Mucosa of rectum (tissue), 2 donors: ENCODE results near the gene ENOX2.

Experiments
- H3K27ac ChIP-seq, 2 donors: one replicate each; pipeline ENCODE4 v1.7.0; 2013; ENCODE audit warnings: inconsistent platforms in 2 of 2, low read depth in 2 of 2, low read length in 2 of 2
- H3K27me3 ChIP-seq, 2 donors: one replicate each; pipeline ENCODE4 v1.7.0; 2013; ENCODE audit warnings: low read length in 2 of 2; ENCODE audit not compliant: control insufficient read depth in 2 of 2, insufficient read depth in 2 of 2
- H3K36me3 ChIP-seq, 2 donors: one replicate each; pipeline ENCODE4 v1.7.0; 2013; ENCODE audit warnings: low read length in 2 of 2; ENCODE audit not compliant: control insufficient read depth in 2 of 2, insufficient read depth in 2 of 2
- H3K4me1 ChIP-seq, 2 donors: one replicate each; pipeline ENCODE4 v1.7.0; 2013; ENCODE audit warnings: low read length in 2 of 2, mild to moderate bottlenecking in 1 of 2; ENCODE audit not compliant: control insufficient read depth in 2 of 2, insufficient read depth in 2 of 2
- H3K4me3 ChIP-seq, 2 donors: one replicate each; pipeline ENCODE4 v1.7.0; 2013; ENCODE audit warnings: low read length in 2 of 2
- H3K9ac ChIP-seq, 2 donors: one replicate each; pipeline ENCODE4 v1.7.0; 2013; ENCODE audit warnings: low read length in 2 of 2, low read depth in 1 of 2, mild to moderate bottlenecking in 1 of 2
- H3K9me3 ChIP-seq, 2 donors: one replicate each; pipeline ENCODE4 v1.7.0; 2013; ENCODE audit warnings: low read length in 2 of 2; ENCODE audit not compliant: control insufficient read depth in 2 of 2
- donor health status: healthy.
- donor health status: Normal muscosa, but diverticular disease.

The ENOX2 gene

DNA sequence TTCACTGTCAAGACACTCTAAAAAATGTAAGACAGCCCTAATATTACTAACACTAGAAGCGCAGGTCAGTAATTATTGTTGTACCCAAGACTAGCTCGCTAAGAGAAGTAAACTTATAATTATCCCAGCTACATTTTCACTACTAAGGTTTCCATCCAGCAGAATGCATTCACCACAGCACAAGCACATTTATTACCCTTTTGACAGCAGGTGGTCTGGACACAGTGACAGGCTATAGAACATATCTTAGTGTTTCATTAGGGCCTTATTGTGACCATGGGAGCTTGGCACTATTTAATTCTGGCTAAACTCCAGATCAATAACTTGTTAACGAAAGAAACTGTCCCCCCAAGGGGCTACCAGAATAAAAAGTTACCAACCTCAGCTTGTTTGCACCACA lies 237.7 kb downstream of the ENOX2 start:
- no peak overlapping the region for H3K27ac ChIP-seq
- peaks cover 7 to 11% of the 10 kb centered on the region in 2 donors for H3K36me3 ChIP-seq
- H3K27me3 ChIP-seq, result no peaks in the 10 kb centered on the region
- no peak overlapping the region for H3K9ac ChIP-seq
- H3K4me1 ChIP-seq, result no peaks in the 10 kb centered on the region
- H3K9me3 ChIP-seq, result no peaks in the 10 kb centered on the region
- H3K4me3 ChIP-seq, result no peak overlapping the region

DNA sequence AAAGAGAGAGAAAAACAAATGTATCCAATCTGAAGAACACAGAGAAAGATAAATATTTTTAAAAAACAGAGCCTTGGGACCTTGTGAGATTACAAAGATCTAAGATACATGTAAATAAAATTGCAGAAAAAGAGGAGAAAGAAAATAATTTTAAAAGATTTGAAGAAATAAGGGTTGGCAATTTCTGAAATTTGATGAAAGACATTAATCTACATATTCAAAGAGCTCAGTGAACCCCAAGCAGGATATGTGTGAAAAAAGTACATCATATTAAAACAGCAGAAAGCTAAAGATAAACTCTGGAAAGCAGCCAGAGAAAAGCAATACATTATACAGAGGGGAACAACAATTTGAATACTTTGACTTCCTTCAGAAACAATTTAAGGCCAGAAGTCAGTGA lies 244.7 kb downstream of the ENOX2 start:
- H3K9me3 ChIP-seq, result no peaks in the 10 kb centered on the region
- no peak overlapping the region for H3K27ac ChIP-seq
- no peak overlapping the region for H3K9ac ChIP-seq
- peaks cover 0 to 7% of the 10 kb centered on the region in 2 donors for H3K36me3 ChIP-seq
- H3K4me1 ChIP-seq, result no peaks in the 10 kb centered on the region
- no peak overlapping the region for H3K4me3 ChIP-seq
- no peaks in the 10 kb centered on the region for H3K27me3 ChIP-seq

- Histone ChIP-seq H3K27me3 (no peaks in the 10 kb centered on the region), H3K9me3 (no peaks in the 10 kb centered on the region), H3K9ac (no peak overlapping the region), H3K27ac (no peak overlapping the region), H3K36me3 (peaks cover 0 to 7% of the 10 kb centered on the region in 2 donors), H3K4me3 (no peak overlapping the region), H3K4me1 (no peaks in the 10 kb centered on the region)
Observed at GRCh38 chrX:130654409-130654950, 248.5 kb downstream of the ENOX2 start.

DNA sequence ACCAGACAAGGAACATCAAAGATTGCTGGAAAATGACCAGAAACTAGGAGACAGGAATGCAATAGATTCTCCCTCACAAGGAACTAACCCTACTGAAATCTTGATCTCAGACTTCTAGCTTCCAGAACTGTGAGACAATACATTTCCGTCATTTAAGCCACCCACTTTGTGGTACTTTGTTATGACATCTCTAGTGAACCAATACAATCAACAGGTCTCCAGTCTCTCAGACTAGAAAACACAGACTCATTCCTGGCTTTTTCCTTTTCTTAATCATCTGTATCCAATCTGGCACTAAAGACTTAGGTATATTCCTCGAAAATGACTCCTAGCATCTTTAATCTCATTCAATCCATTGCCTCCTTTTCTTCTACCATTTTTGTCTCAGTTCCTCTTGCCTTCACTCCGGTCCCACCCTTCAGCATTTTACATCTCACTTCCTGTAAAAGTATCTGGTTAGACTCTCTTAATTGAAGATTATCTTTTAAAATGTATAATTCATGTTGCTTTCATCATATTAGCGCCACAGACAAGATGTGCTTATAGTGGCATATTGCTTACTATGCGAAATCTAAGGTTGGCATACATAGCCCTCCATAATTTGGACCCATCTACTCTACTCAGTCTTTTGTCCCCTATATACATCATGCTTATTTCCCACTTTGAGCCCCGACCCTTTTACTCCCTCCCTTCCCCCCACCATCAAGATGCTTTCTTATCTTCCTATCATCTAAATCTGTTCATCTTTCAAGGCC lies 250.0 kb downstream of the ENOX2 start:
- no peaks in the 10 kb centered on the region for H3K27me3 ChIP-seq
- no peak overlapping the region for H3K4me3 ChIP-seq
- H3K27ac ChIP-seq, result no peak overlapping the region
- no peaks in the 10 kb centered on the region for H3K4me1 ChIP-seq
- H3K9ac ChIP-seq, result no peak overlapping the region
- H3K36me3 ChIP-seq, result peaks cover 0 to 7% of the 10 kb centered on the region in 2 donors
- no peaks in the 10 kb centered on the region for H3K9me3 ChIP-seq

DNA sequence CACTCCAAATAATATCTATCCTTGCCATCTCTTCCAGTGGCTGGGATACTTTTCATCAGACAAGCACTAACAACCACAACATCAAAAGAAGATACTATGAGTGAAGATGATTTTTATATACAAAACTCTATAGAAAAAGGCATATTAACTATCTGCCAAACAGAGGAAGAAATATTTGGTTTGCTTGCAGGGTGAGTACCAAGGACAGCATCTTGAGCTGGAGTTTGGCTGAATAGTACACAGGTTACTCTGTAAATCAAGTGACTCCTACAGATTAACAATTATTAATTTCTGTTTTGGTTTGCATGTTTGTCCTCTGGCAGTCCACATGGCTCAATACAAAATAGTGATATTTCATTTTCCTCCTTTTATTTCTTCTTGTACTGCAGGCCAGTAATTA lies 253.3 kb downstream of the ENOX2 start:
- Histone ChIP-seq H3K9ac (no peak overlapping the region), H3K9me3 (no peaks in the 10 kb centered on the region), H3K4me1 (no peaks in the 10 kb centered on the region), H3K36me3 (no peaks in the 10 kb centered on the region), H3K27me3 (no peaks in the 10 kb centered on the region), H3K27ac (no peak overlapping the region), H3K4me3 (no peak overlapping the region)

- no peaks in the 10 kb centered on the region for H3K27me3 ChIP-seq
- H3K36me3 ChIP-seq, result no peaks in the 10 kb centered on the region
- H3K9ac ChIP-seq, result no peak overlapping the region
Observed at GRCh38 chrX:130647468-130647867, 255.5 kb downstream of the ENOX2 start.

GRCh38 chrX:130645955-130646583 lies 256.9 kb downstream of the ENOX2 start:
- Histone ChIP-seq H3K27me3 (no peaks in the 10 kb centered on the region), H3K4me3 (no peak overlapping the region), H3K4me1 (no peaks in the 10 kb centered on the region), H3K9me3 (no peaks in the 10 kb centered on the region), H3K9ac (no peak overlapping the region), H3K27ac (no peak overlapping the region), H3K36me3 (no peaks in the 10 kb centered on the region)

More at GRCh38 chrX:130647468-130647867, 255.5 kb downstream of the ENOX2 start:
- no peak overlapping the region for H3K4me3 ChIP-seq
- no peak overlapping the region for H3K27ac ChIP-seq
- H3K9me3 ChIP-seq, result no peaks in the 10 kb centered on the region
- no peaks in the 10 kb centered on the region for H3K4me1 ChIP-seq

- Histone ChIP-seq H3K27ac (no peak overlapping the region), H3K9me3 (no peaks in the 10 kb centered on the region), H3K4me3 (no peak overlapping the region), H3K9ac (no peak overlapping the region), H3K36me3 (no peaks in the 10 kb centered on the region), H3K4me1 (no peaks in the 10 kb centered on the region), H3K27me3 (no peaks in the 10 kb centered on the region)
Observed at GRCh38 chrX:130637591-130637990, 265.4 kb downstream of the ENOX2 start.

GRCh38 chrX:130636277-130636676 lies 266.7 kb downstream of the ENOX2 start:
- Histone ChIP-seq H3K27ac (no peak overlapping the region), H3K27me3 (no peaks in the 10 kb centered on the region), H3K4me3 (no peak overlapping the region), H3K4me1 (no peaks in the 10 kb centered on the region), H3K9ac (no peak overlapping the region), H3K36me3 (no peaks in the 10 kb centered on the region), H3K9me3 (no peaks in the 10 kb centered on the region)

GRCh38 chrX:130631011-130631410 lies 272.0 kb downstream of the ENOX2 start:
- Histone ChIP-seq H3K9me3 (no peaks in the 10 kb centered on the region), H3K4me1 (no peaks in the 10 kb centered on the region), H3K27ac (no peak overlapping the region), H3K9ac (no peak overlapping the region), H3K36me3 (no peaks in the 10 kb centered on the region), H3K27me3 (no peaks in the 10 kb centered on the region), H3K4me3 (no peak overlapping the region)
